ENCODE data around the gene MTM1.

GRCh38 chrX:150573702-150574101, 5.3 kb downstream of the MTM1 start:
- TF ChIP-seq ZNF175 (CRISPR knock-in tag; IDR thresholded peaks at IDR 0.05; ENCODE audit: low read depth), result no peak
- no peak for TF ChIP-seq ZNF280B (CRISPR knock-in tag; IDR thresholded peaks at IDR 0.05)
- no peak for TF ChIP-seq ZNF79 (CRISPR knock-in tag; IDR thresholded peaks at IDR 0.05; ENCODE audit: low read depth)
- TF ChIP-seq CTCF (IDR thresholded peaks at IDR 0.05 in 2 of 3, conservative IDR thresholded peaks at IDR 0.05 in 1 of 3; ENCODE audit: insufficient read depth in 2 of 3, low read depth in 1 of 3, low read length in 3 of 3), result no peak
- TF ChIP-seq NUFIP1 (IDR thresholded peaks at IDR 0.05; ENCODE audit: partially characterized antibody), result no peak
- no peak for TF ChIP-seq ZNF324 (CRISPR knock-in tag; IDR thresholded peaks at IDR 0.05)
- no peak for TF ChIP-seq POLR2AphosphoS5 (IDR thresholded peaks at IDR 0.05; ENCODE audit: control insufficient read depth, insufficient read depth, low read depth, low read length)
- TF ChIP-seq CEBPB (tag; IDR thresholded peaks at IDR 0.05), result no peak
- no peak for TF ChIP-seq ARHGAP35 (IDR thresholded peaks at IDR 0.05; ENCODE audit: partially characterized antibody)
- no peak for TF ChIP-seq RAD21 (CRISPR knock-in tag; conservative IDR thresholded peaks at IDR 0.05 in 1 of 2, IDR thresholded peaks at IDR 0.05 in 1 of 2)
- TF ChIP-seq ELF1 (tag; IDR thresholded peaks at IDR 0.05), result no peak
